ENCODE data around the gene KDM4B. TPM values are rescaled to one million over a fixed set of nuclear protein-coding genes. Genes with fewer than 3 reads are reported as not detected.
"Not testable (repeated sequence)": the region's sequence is repeated elsewhere in the genome, so short reads cannot be mapped to it uniquely, and the experiment has no call there.

The KDM4B gene
- total RNA-seq, 1 experiment from 2014 or later: 35.9 TPM

DNA sequence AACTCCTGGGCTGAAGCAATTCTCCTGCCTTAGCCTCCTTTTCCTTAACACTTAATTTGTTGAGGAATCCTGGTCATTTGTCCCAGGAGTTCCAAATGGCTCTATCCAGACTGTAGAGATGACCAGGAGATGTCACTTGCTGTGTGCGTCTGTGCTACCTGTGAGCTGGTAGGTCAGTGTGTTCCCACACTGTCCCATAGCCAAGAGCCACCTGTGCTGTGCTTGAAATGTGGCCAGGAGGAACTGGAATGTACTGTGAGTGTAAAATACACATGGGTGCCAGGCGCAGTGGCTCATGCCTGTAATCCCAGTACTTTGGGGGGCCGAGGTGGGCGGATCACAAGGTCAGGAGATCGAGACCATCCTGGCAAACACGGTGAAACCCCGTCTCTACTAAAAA is 29.4 kb upstream of the KDM4B start:
- H3K79me2 ChIP-seq (ENCODE audit: insufficient read depth, low read length): peaks cover 84% of the 10 kb centered on the region
- no TSS peak for BruUV-seq (replicated peaks)
- H3K9me3 ChIP-seq (ENCODE audit: control insufficient read depth in 1 of 2, insufficient read depth in 1 of 2, low read depth in 1 of 2, low read length in 2 of 2): no peaks in the 10 kb centered on the region
- H2AFZ ChIP-seq (ENCODE audit: low read depth, low read length, poor library complexity, severe bottlenecking): no peak overlapping the region
- intact Hi-C loops (cut with micrococcal nuclease): no loop called here
- H3K27ac ChIP-seq (ENCODE audit: low read depth, low read length): no peak overlapping the region
- no peaks in the 10 kb centered on the region for H3K4me1 ChIP-seq (ENCODE audit: control insufficient read depth in 1 of 2, insufficient read depth in 2 of 2, low read length in 2 of 2)
- H3K9me2 ChIP-seq (ENCODE audit: insufficient read depth): no peaks in the 10 kb centered on the region
- POLR2A ChIA-PET: interaction anchor here (0.8 kb wide), 1 partner anchor 888 kb away, joined by 4 read pairs; no protein-coding TSS in a partner anchor
- RAD21 ChIA-PET (ENCODE audit: low non-redundant PET in 1 of 2, low total read pairs in 2 of 2, uncharacterized antibody in 2 of 2, unreplicated experiment in 2 of 2): no interaction called here
- H3K36me3 ChIP-seq (ENCODE audit: control insufficient read depth in 1 of 2, insufficient read depth in 2 of 2, low read length in 2 of 2): peaks cover 15 to 30% of the 10 kb centered on the region in 2 experiments
- DNase-seq (ENCODE audit: low read depth, low spot score) (no peak), ATAC-seq (no peak)
- no peaks in the 10 kb centered on the region for H4K20me1 ChIP-seq (ENCODE audit: insufficient read depth)
- no peak overlapping the region for H3K9ac ChIP-seq (ENCODE audit: low read length)
- CTCF ChIA-PET: interaction anchor here (1.0 to 1.5 kb wide), 2 partner anchors 92 to 130 kb away, joined by 5 to 6 read pairs; no protein-coding TSS in a partner anchor
- H3K4me3 ChIP-seq (replicated peaks in 1 of 2; ENCODE audit: low read depth in 1 of 2, low read length in 2 of 2): no peak overlapping the region
- no peaks in the 10 kb centered on the region for H3K27me3 ChIP-seq (ENCODE audit: insufficient read depth, low read length)
- no peak overlapping the region for H3K4me2 ChIP-seq (ENCODE audit: low read length)
- no peak for TF ChIP-seq FOSL1 (IDR thresholded peaks at IDR 0.05; ENCODE audit: low read depth)
- TF ChIP-seq, protein P1, sequence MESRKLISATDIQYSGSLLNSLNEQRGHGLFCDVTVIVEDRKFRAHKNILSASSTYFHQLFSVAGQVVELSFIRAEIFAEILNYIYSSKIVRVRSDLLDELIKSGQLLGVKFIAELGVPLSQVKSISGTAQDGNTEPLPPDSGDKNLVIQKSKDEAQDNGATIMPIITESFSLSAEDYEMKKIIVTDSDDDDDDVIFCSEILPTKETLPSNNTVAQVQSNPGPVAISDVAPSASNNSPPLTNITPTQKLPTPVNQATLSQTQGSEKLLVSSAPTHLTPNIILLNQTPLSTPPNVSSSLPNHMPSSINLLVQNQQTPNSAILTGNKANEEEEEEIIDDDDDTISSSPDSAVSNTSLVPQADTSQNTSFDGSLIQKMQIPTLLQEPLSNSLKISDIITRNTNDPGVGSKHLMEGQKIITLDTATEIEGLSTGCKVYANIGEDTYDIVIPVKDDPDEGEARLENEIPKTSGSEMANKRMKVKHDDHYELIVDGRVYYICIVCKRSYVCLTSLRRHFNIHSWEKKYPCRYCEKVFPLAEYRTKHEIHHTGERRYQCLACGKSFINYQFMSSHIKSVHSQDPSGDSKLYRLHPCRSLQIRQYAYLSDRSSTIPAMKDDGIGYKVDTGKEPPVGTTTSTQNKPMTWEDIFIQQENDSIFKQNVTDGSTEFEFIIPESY (IDR thresholded peaks at IDR 0.05; ENCODE audit: extremely low read depth, insufficient replicate concordance, low read length): no peak
- TF ChIP-seq, protein P2, sequence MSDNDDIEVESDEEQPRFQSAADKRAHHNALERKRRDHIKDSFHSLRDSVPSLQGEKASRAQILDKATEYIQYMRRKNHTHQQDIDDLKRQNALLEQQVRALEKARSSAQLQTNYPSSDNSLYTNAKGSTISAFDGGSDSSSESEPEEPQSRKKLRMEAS (IDR thresholded peaks at IDR 0.05): no peak
- TF ChIP-seq RAD21 (IDR thresholded peaks at IDR 0.05; ENCODE audit: low read depth): no peak
- TF ChIP-seq SP1 (IDR thresholded peaks at IDR 0.05; ENCODE audit: low read depth): no peak
- no peak for TF ChIP-seq SIN3A (IDR thresholded peaks at IDR 0.05; ENCODE audit: low read depth)
- no peak for TF ChIP-seq YY1 (IDR thresholded peaks at IDR 0.05; ENCODE audit: extremely low read depth, insufficient replicate concordance, low read depth, low read length)
- no peak for TF ChIP-seq EZH2phosphoT487 (IDR thresholded peaks at IDR 0.05; ENCODE audit: borderline replicate concordance)
- no peak for TF ChIP-seq TCF7L2 (IDR thresholded peaks at IDR 0.05; ENCODE audit: borderline replicate concordance, extremely low read depth, insufficient read depth, insufficient read length)
- no peak for TF ChIP-seq ZNF274 (IDR thresholded peaks at IDR 0.05; ENCODE audit: low read depth, low read length)
- no peak for TF ChIP-seq ZFX (IDR thresholded peaks at IDR 0.05)
- TF ChIP-seq ELF1 (IDR thresholded peaks at IDR 0.05; ENCODE audit: borderline replicate concordance, low read depth): no peak
- TF ChIP-seq SRF (IDR thresholded peaks at IDR 0.05; ENCODE audit: low read depth): no peak
- no peak for TF ChIP-seq CEBPB (IDR thresholded peaks at IDR 0.05; ENCODE audit: low read depth)

DNA sequence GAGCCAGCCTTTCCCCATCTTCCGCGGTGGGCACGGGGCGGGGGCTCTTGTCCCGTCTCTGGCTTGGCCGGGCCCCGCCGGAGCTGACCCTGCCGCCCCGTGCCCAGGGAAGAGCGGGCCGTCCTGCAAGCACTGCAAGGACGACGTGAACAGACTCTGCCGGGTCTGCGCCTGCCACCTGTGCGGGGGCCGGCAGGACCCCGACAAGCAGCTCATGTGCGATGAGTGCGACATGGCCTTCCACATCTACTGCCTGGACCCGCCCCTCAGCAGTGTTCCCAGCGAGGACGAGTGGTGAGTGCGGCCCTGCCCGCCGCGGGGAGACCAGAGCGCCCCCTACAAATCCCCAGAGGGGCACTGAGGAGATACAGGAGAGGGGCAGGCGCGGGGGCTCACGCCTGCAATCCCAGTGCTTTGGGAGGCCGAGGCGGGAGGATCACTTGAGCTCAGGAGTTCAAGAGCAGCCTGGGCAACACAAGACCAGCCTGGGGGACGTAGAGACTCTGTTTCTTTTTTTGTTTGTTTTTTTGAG is 27.2 kb upstream of the KDM4B start:
- CTCF ChIA-PET: interaction anchor here (0.7 kb wide), 1 partner anchor 305 kb away, joined by 4 read pairs; no protein-coding TSS in a partner anchor
- BruUV-seq (replicated peaks); DNase-seq (ENCODE audit: low read depth, low spot score); RAD21 ChIA-PET (ENCODE audit: low non-redundant PET in 1 of 2, low total read pairs in 2 of 2, uncharacterized antibody in 2 of 2, unreplicated experiment in 2 of 2); H3K4me3 ChIP-seq (replicated peaks in 1 of 2; ENCODE audit: low read depth in 1 of 2, low read length in 2 of 2); H3K4me1 ChIP-seq (ENCODE audit: control insufficient read depth in 1 of 2, insufficient read depth in 2 of 2, low read length in 2 of 2); H3K27me3 ChIP-seq (ENCODE audit: insufficient read depth, low read length); H3K4me2 ChIP-seq (ENCODE audit: low read length); H3K9me3 ChIP-seq (ENCODE audit: control insufficient read depth in 1 of 2, insufficient read depth in 1 of 2, low read depth in 1 of 2, low read length in 2 of 2); ATAC-seq; H3K9ac ChIP-seq (ENCODE audit: low read length); H4K20me1 ChIP-seq (ENCODE audit: insufficient read depth); H3K9me2 ChIP-seq (ENCODE audit: insufficient read depth); H2AFZ ChIP-seq (ENCODE audit: low read depth, low read length, poor library complexity, severe bottlenecking); POLR2A ChIA-PET; intact Hi-C loops (cut with micrococcal nuclease); H3K27ac ChIP-seq (ENCODE audit: low read depth, low read length): not testable (repeated sequence)
- peaks cover 72% of the 10 kb centered on the region for H3K79me2 ChIP-seq (ENCODE audit: insufficient read depth, low read length)
- H3K36me3 ChIP-seq (ENCODE audit: control insufficient read depth in 1 of 2, insufficient read depth in 2 of 2, low read length in 2 of 2): peaks cover 29 to 31% of the 10 kb centered on the region in 2 experiments

All from HCT116 (cell line).